DMS79 (cell line): ENCODE results near the gene XYLT2.

ENCODE experiments used
- DNase-seq: peaks from one replicate; lab custom pipeline; 2025; lab: John Stamatoyannopoulos, UW

The XYLT2 gene

GRCh38 chr17:50348522-50349242 lies 2.8 kb downstream of the XYLT2 start:
- no peak for DNase-seq

GRCh38 chr17:50349243-50349600 lies 3.3 kb downstream of the XYLT2 start:
- no peak for DNase-seq

- DNase-seq = no peak
These were observed 4.8 kb downstream of the XYLT2 start for GRCh38 chr17:50350733-50351132.

GRCh38 chr17:50352072-50352692 lies 6.3 kb downstream of the XYLT2 start:
- DNase-seq = no peak

- no peak for DNase-seq
These were observed 7.0 kb downstream of the XYLT2 start for GRCh38 chr17:50352693-50353599.

- no peak for DNase-seq
These were observed 7.8 kb downstream of the XYLT2 start for GRCh38 chr17:50353600-50354195.

- DNase-seq = no peak
These were observed 8.3 kb downstream of the XYLT2 start for GRCh38 chr17:50354198-50354597.

GRCh38 chr17:50354776-50355175 lies 8.8 kb downstream of the XYLT2 start:
- no peak for DNase-seq

- no peak for DNase-seq
These were observed 9.4 kb downstream of the XYLT2 start for GRCh38 chr17:50355336-50355700.

- DNase-seq = no peak
These were observed 9.9 kb downstream of the XYLT2 start for GRCh38 chr17:50355701-50356341.

- DNase-seq = no peak
These were observed 10.5 kb downstream of the XYLT2 start for GRCh38 chr17:50356418-50356817.

- DNase-seq = no peak
These were observed 11.1 kb downstream of the XYLT2 start for GRCh38 chr17:50356892-50357510.

- DNase-seq = no peak
These were observed 12.3 kb downstream of the XYLT2 start for GRCh38 chr17:50358177-50358576.

GRCh38 chr17:50359005-50359699 lies 13.2 kb downstream of the XYLT2 start:
- DNase-seq = no peak

- DNase-seq = no peak
These were observed 14.1 kb downstream of the XYLT2 start for GRCh38 chr17:50359998-50360461.

GRCh38 chr17:50360486-50361115 lies 14.7 kb downstream of the XYLT2 start:
- no peak for DNase-seq

GRCh38 chr17:50361561-50362480 lies 15.9 kb downstream of the XYLT2 start:
- DNase-seq = no peak

GRCh38 chr17:50362661-50363060 lies 16.7 kb downstream of the XYLT2 start:
- no peak for DNase-seq
